Fibroblast of lung (primary cell): ENCODE results near the gene ATF6B. TPM values are rescaled to one million over a fixed set of nuclear protein-coding genes. Genes with fewer than 3 reads are reported as not detected.

Source experiments
- DNase-seq, 2 donors: peaks; one replicate each; pipeline versions ENCODE4 v3.0.0 to v3.0.0-alpha.2; 2010; ENCODE audit warnings: low read depth in 2 of 2
- H2AFZ ChIP-seq: 2 replicates; pipeline ENCODE4 v1.5.1; 2012; ENCODE audit warnings: low read length, control low read depth, inconsistent platforms
- H3K27ac ChIP-seq: 2 replicates; pipeline ENCODE4 v1.5.1; 2011; ENCODE audit warnings: low read length, control low read depth; ENCODE audit not compliant: insufficient read depth
- H3K27me3 ChIP-seq: 2 replicates; pipeline ENCODE4 v1.5.1; 2011; ENCODE audit warnings: mild to moderate bottlenecking, low read length; ENCODE audit not compliant: control insufficient read depth, insufficient read depth
- H3K36me3 ChIP-seq: 2 replicates; pipeline ENCODE4 v1.5.1; 2011; ENCODE audit warnings: low read length; ENCODE audit not compliant: control insufficient read depth, insufficient read depth
- H3K4me1 ChIP-seq: 2 replicates; pipeline ENCODE4 v1.5.1; 2011; ENCODE audit warnings: low read length; ENCODE audit not compliant: control insufficient read depth, insufficient read depth; ENCODE audit errors: extremely low read depth
- H3K4me2 ChIP-seq: 2 replicates; pipeline ENCODE4 v1.5.1; 2011; ENCODE audit warnings: low read length, control low read depth; ENCODE audit not compliant: insufficient read depth; ENCODE audit errors: extremely low read depth
- H3K4me3 ChIP-seq, 4 experiments: fragments of 200-600 bp in 1 of 4; sonication (generic) in 1 of 4; replicated peaks in 1 of 4; 2 replicates each; pipeline ENCODE4 v1.5.1; 2011 to 2016; ENCODE audit warnings: low read length in 4 of 4, low read depth in 3 of 4, mild to moderate bottlenecking in 3 of 4, control low read depth in 2 of 4, inconsistent platforms in 1 of 4, mixed read lengths in 1 of 4; ENCODE audit not compliant: insufficient read depth in 1 of 4; ENCODE audit errors: control extremely low read depth in 1 of 4
- H3K79me2 ChIP-seq: 2 replicates; pipeline ENCODE4 v1.5.1; 2012; ENCODE audit warnings: mild to moderate bottlenecking, low read length, inconsistent platforms; ENCODE audit not compliant: control insufficient read depth, insufficient read depth
- H3K9ac ChIP-seq: 2 replicates; pipeline ENCODE4 v1.5.1; 2011; ENCODE audit warnings: mild to moderate bottlenecking, low read length, control low read depth; ENCODE audit not compliant: insufficient read depth
- H3K9me3 ChIP-seq: 2 replicates; pipeline ENCODE4 v1.5.1; 2012; ENCODE audit warnings: low read depth, low read length; ENCODE audit not compliant: control insufficient read depth, insufficient read depth
- H4K20me1 ChIP-seq: 2 replicates; pipeline ENCODE4 v1.5.1; 2011; ENCODE audit warnings: low read length; ENCODE audit not compliant: control insufficient read depth, insufficient read depth; ENCODE audit errors: extremely low read depth
- EZH2 ChIP-seq: IDR thresholded peaks from 2 replicates; pipeline ENCODE4 v1.5.1; 2012; ENCODE audit warnings: low read length, control low read depth, mild to moderate bottlenecking; ENCODE audit errors: missing control alignments
- polyA plus RNA-seq, 2 donors: library from polyadenylated mRNA; depleted of rRNA in 1 of 2; stranded (reverse) in 1 of 2; unstranded in 1 of 2; fragments of >200 nt; gene quantifications; 2 replicates each; pipeline ENCODE4 v1.2.1, GENCODE V29; 2011 to 2012; ENCODE audit warnings: missing spikeins in 1 of 2
- total RNA-seq: library from RNA; depleted of rRNA; stranded (reverse); fragments of >200 nt; gene quantifications from 2 replicates; pipeline ENCODE4 v1.2.1, GENCODE V29; 2014
- TF ChIP-seq, protein P1 (sequence below), 2 donors: IDR thresholded peaks in 1 of 2; conservative IDR thresholded peaks in 1 of 2; 1 replicate in 1 of 2; 2 replicates in 1 of 2; pipeline ENCODE4 v1.5.1; 2011 to 2012; ENCODE audit warnings: low read length in 2 of 2, control low read depth in 1 of 2, inconsistent platforms in 1 of 2, low read depth in 1 of 2, mild to moderate bottlenecking in 1 of 2

ATF6B gene
- total and polyA plus RNA-seq, 2 donors (not counting 1 experiment from before 2014, with no cell fraction given), result 15.7 to 36.2 TPM

GRCh38 chr6:32152769-32153563 is 24.9 kb upstream of the ATF6B start:
- Histone ChIP-seq H3K4me1 (peaks cover 18% of the 10 kb centered on the region), H3K79me2 (peaks cover 15% of the 10 kb centered on the region), H3K9ac (peak overlapping the region; percentile 86), H3K27me3 (no peaks in the 10 kb centered on the region), H3K36me3 (peaks cover 5% of the 10 kb centered on the region), H3K4me2 (peak overlapping the region; percentile 99), H3K27ac (peak overlapping the region; percentile 95), H4K20me1 (no peaks in the 10 kb centered on the region), H3K9me3 (no peaks in the 10 kb centered on the region), H2AFZ (peak overlapping the region; percentile 80), H3K4me3 (peak overlapping the region; percentile 53 to 96 (median 93))
- DNase-seq, result peak; percentile 45 to 52
- no peak for TF ChIP-seq EZH2
- TF ChIP-seq, protein P1, sequence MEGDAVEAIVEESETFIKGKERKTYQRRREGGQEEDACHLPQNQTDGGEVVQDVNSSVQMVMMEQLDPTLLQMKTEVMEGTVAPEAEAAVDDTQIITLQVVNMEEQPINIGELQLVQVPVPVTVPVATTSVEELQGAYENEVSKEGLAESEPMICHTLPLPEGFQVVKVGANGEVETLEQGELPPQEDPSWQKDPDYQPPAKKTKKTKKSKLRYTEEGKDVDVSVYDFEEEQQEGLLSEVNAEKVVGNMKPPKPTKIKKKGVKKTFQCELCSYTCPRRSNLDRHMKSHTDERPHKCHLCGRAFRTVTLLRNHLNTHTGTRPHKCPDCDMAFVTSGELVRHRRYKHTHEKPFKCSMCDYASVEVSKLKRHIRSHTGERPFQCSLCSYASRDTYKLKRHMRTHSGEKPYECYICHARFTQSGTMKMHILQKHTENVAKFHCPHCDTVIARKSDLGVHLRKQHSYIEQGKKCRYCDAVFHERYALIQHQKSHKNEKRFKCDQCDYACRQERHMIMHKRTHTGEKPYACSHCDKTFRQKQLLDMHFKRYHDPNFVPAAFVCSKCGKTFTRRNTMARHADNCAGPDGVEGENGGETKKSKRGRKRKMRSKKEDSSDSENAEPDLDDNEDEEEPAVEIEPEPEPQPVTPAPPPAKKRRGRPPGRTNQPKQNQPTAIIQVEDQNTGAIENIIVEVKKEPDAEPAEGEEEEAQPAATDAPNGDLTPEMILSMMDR (conservative IDR thresholded peaks at IDR 0.05 in 1 of 2, IDR thresholded peaks at IDR 0.05 in 1 of 2; ENCODE audit: low read depth in 1 of 2, low read length in 2 of 2), result no peak

- no peaks in the 10 kb centered on the region for H3K36me3 ChIP-seq
- no peaks in the 10 kb centered on the region for H4K20me1 ChIP-seq
- H3K27ac ChIP-seq, result peak within 1 kb of the TSS; percentile 95
- no peak for DNase-seq
- H3K9me3 ChIP-seq, result no peaks in the 10 kb centered on the region
- TF ChIP-seq, protein P1 (conservative IDR thresholded peaks at IDR 0.05 in 1 of 2, IDR thresholded peaks at IDR 0.05 in 1 of 2; ENCODE audit: low read depth in 1 of 2, low read length in 2 of 2), result no peak
- TF ChIP-seq EZH2, result no peak
- peak within 1 kb of the TSS; percentile 80 for H2AFZ ChIP-seq
- peaks cover 15% of the 10 kb centered on the region for H3K79me2 ChIP-seq
- H3K9ac ChIP-seq, result peak within 1 kb of the TSS; percentile 52
- H3K4me3 ChIP-seq, result peak within 1 kb of the TSS; percentile 53 to 96 (median 93)
- H3K27me3 ChIP-seq, result no peaks in the 10 kb centered on the region
- peaks cover 18% of the 10 kb centered on the region for H3K4me1 ChIP-seq
- peak within 1 kb of the TSS; percentile 99 for H3K4me2 ChIP-seq
Measured at GRCh38 chr6:32151863-32152768, 24.1 kb upstream of the ATF6B start, which contains the start of gene PRRT1. PRRT1 (minus strand) TSS chr6:32151939; CDS start chr6:32151827, 112 bp downstream.
